Motor neuron (in vitro differentiated cells): ENCODE results near the gene POTEH. TPM values are rescaled to one million over a fixed set of nuclear protein-coding genes. Genes with fewer than 3 reads are reported as not detected.
"Not testable (repeated sequence)": the region's sequence is repeated elsewhere in the genome, so short reads cannot be mapped to it uniquely, and the experiment has no call there.

Source experiments
- ATAC-seq, 8 experiments: fragments of 200-7000 bp; cut with Tn5 transposase; replicated peaks in 6 of 8; 2 replicates each; pipeline ENCODE4 v1.8.0; 2021; ENCODE audit warnings: mild to moderate bottlenecking in 8 of 8, moderate library complexity in 8 of 8
- H3K27ac ChIP-seq, 2 donors: fragments of 250-450 bp; sonication (Bioruptor Pico); 2 replicates each; pipeline ENCODE4 v1.9.0; 2021; ENCODE audit warnings: antibody characterized with exemption in 2 of 2, mild to moderate bottlenecking in 2 of 2, moderate library complexity in 1 of 2
- H3K4me1 ChIP-seq, 2 donors: fragments of 250-450 bp; sonication (Bioruptor Pico); replicated peaks in 1 of 2; 2 replicates each; pipeline ENCODE4 v1.6.1; 2021; ENCODE audit warnings: antibody characterized with exemption in 2 of 2, mild to moderate bottlenecking in 2 of 2, moderate library complexity in 1 of 2
- H3K4me3 ChIP-seq, 5 donors: fragments of 250-450 bp; sonication (Bioruptor Pico); 2 replicates each; pipeline ENCODE4 v1.9.0; 2021; ENCODE audit warnings: antibody characterized with exemption in 5 of 5, mild to moderate bottlenecking in 5 of 5, moderate library complexity in 4 of 5
- WGBS, 10 experiments: fragments of 450-650 bp; shearing (Covaris generic); methylation state at CpG; one replicate each; pipeline ENCODE4 v1.0.0; 2022; 5-methylcytosine and 5-hydroxymethylcytosine counted together
- in situ Hi-C, 9 experiments: fragments of 400-800 bp; cut with MboI; loops; one replicate each; pipeline ENCODE4 v1.15.0; 2021; ENCODE audit warnings: low sequenced_read_pairs in 9 of 9, low pct_unique_long_range_greater_than_20kb in 2 of 9; ENCODE audit not compliant: unreplicated experiment in 9 of 9
- total RNA-seq, 8 experiments: library from RNA; unstranded; fragments of 300-600 nt; gene quantifications; 2 replicates each; pipeline versions ENCODE4 v1.2.3 to v1.2.4, GENCODE V29; 2022

Gene POTEH
- total RNA-seq, 8 experiments from 2014 or later: 0.52 TPM; not detected in 7

GRCh38 chr22:15749181-15749970 is 59.5 kb downstream of the POTEH start:
- WGBS, 10 experiments: 80% methylated on average over 4 of the region's 41 CpGs; no CpG with 5 or more reads in 9 of the 10 experiments
- H3K4me3 ChIP-seq, H3K27ac ChIP-seq, H3K4me1 ChIP-seq, ATAC-seq, in situ Hi-C loops: not testable (repeated sequence)

- in situ Hi-C loops, H3K4me3 ChIP-seq, H3K27ac ChIP-seq, ATAC-seq, H3K4me1 ChIP-seq: not testable (repeated sequence)
- no CpG with 5 or more reads among the region's 28 CpGs for WGBS, 10 experiments
Observed at GRCh38 chr22:15759443-15760097, 69.7 kb downstream of the POTEH start.

- H3K4me3 ChIP-seq, H3K27ac ChIP-seq, in situ Hi-C loops, ATAC-seq, H3K4me1 ChIP-seq: not testable (repeated sequence)
- no CpG with 5 or more reads among the region's 44 CpGs for WGBS, 10 experiments
Observed at GRCh38 chr22:15760388-15761150, 70.7 kb downstream of the POTEH start.

GRCh38 chr22:15761151-15761777 is 71.4 kb downstream of the POTEH start:
- H3K4me3 ChIP-seq, ATAC-seq, H3K4me1 ChIP-seq, H3K27ac ChIP-seq, in situ Hi-C loops: not testable (repeated sequence)
- WGBS, 10 experiments: no CpG with 5 or more reads among the region's 30 CpGs

GRCh38 chr22:15763559-15763958 is 73.7 kb downstream of the POTEH start:
- no CpG with 5 or more reads among the region's 1 CpG for whole genome bisulfite sequencing, 10 experiments
- H3K27ac ChIP-seq, H3K4me1 ChIP-seq, in situ Hi-C loops, H3K4me3 ChIP-seq, ATAC-seq: not testable (repeated sequence)

Other genes starting within 250 kb of the POTEH start
- under 1 TPM in 1 of 8 experiments, not detected in 7; 0.52 TPM for gene OR11H1, start 161.8 kb upstream of the POTEH start, total RNA-seq